ENCODE results near the gene MBTD1. TPM values are rescaled to one million over a fixed set of nuclear protein-coding genes. Genes with fewer than 3 reads are reported as not detected.

The MBTD1 gene
- total and polyA plus RNA-seq, 9 of the 15 experiments (the other 6 are each of a cell fraction or from before 2014, with no cell fraction given) = 2.1 to 26.3 (median 13.3) TPM

DNA sequence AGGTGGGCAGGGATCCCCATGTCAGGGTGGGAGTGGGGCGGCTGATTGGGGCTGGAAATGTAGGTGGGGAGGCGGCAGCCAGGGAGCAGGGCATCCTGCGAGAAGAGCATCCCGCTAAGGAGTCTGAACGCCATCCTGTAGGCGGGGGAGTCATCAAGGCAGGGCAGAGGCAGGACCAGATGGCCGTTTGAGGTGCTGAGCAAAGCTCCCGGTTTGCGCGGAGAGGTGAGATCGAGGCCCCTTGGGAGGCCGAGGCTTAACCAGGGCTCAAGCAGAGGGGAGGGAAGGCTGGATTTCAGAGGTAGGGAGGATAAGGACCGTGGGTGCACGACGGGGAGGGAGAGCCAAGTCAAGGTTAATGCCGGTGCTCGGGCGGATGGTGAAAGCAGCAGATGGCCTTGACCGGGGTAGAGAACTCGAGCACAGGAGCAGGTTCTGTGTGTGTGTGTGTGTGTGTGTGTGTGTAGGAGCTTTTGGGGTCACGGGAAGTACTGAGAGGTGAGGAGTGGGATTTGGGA, 94.1 kb downstream of the MBTD1 start (continued):
- TF ChIP-seq, protein P1, sequence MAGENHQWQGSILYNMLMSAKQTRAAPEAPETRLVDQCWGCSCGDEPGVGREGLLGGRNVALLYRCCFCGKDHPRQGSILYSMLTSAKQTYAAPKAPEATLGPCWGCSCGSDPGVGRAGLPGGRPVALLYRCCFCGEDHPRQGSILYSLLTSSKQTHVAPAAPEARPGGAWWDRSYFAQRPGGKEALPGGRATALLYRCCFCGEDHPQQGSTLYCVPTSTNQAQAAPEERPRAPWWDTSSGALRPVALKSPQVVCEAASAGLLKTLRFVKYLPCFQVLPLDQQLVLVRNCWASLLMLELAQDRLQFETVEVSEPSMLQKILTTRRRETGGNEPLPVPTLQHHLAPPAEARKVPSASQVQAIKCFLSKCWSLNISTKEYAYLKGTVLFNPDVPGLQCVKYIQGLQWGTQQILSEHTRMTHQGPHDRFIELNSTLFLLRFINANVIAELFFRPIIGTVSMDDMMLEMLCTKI (IDR thresholded peaks at IDR 0.05; ENCODE audit: partially characterized antibody) = no peak
- TF ChIP-seq HMG20A (CRISPR knock-in tag; conservative IDR thresholded peaks at IDR 0.05) = no peak
- TF ChIP-seq POLR3A (IDR thresholded peaks at IDR 0.05; ENCODE audit: borderline replicate concordance, extremely low read depth, insufficient read depth, insufficient read length) = no peak
- TF ChIP-seq PRMT5 (CRISPR knock-in tag; IDR thresholded peaks at IDR 0.05) = no peak
- TF ChIP-seq ZZZ3 (IDR thresholded peaks at IDR 0.05) = no peak
- no peak for TF ChIP-seq MCM5 (IDR thresholded peaks at IDR 0.05; ENCODE audit: low read depth)
- TF ChIP-seq XRCC4 (IDR thresholded peaks at IDR 0.05; ENCODE audit: extremely low read depth, insufficient read depth, insufficient read length) = no peak
- TF ChIP-seq, protein P2, sequence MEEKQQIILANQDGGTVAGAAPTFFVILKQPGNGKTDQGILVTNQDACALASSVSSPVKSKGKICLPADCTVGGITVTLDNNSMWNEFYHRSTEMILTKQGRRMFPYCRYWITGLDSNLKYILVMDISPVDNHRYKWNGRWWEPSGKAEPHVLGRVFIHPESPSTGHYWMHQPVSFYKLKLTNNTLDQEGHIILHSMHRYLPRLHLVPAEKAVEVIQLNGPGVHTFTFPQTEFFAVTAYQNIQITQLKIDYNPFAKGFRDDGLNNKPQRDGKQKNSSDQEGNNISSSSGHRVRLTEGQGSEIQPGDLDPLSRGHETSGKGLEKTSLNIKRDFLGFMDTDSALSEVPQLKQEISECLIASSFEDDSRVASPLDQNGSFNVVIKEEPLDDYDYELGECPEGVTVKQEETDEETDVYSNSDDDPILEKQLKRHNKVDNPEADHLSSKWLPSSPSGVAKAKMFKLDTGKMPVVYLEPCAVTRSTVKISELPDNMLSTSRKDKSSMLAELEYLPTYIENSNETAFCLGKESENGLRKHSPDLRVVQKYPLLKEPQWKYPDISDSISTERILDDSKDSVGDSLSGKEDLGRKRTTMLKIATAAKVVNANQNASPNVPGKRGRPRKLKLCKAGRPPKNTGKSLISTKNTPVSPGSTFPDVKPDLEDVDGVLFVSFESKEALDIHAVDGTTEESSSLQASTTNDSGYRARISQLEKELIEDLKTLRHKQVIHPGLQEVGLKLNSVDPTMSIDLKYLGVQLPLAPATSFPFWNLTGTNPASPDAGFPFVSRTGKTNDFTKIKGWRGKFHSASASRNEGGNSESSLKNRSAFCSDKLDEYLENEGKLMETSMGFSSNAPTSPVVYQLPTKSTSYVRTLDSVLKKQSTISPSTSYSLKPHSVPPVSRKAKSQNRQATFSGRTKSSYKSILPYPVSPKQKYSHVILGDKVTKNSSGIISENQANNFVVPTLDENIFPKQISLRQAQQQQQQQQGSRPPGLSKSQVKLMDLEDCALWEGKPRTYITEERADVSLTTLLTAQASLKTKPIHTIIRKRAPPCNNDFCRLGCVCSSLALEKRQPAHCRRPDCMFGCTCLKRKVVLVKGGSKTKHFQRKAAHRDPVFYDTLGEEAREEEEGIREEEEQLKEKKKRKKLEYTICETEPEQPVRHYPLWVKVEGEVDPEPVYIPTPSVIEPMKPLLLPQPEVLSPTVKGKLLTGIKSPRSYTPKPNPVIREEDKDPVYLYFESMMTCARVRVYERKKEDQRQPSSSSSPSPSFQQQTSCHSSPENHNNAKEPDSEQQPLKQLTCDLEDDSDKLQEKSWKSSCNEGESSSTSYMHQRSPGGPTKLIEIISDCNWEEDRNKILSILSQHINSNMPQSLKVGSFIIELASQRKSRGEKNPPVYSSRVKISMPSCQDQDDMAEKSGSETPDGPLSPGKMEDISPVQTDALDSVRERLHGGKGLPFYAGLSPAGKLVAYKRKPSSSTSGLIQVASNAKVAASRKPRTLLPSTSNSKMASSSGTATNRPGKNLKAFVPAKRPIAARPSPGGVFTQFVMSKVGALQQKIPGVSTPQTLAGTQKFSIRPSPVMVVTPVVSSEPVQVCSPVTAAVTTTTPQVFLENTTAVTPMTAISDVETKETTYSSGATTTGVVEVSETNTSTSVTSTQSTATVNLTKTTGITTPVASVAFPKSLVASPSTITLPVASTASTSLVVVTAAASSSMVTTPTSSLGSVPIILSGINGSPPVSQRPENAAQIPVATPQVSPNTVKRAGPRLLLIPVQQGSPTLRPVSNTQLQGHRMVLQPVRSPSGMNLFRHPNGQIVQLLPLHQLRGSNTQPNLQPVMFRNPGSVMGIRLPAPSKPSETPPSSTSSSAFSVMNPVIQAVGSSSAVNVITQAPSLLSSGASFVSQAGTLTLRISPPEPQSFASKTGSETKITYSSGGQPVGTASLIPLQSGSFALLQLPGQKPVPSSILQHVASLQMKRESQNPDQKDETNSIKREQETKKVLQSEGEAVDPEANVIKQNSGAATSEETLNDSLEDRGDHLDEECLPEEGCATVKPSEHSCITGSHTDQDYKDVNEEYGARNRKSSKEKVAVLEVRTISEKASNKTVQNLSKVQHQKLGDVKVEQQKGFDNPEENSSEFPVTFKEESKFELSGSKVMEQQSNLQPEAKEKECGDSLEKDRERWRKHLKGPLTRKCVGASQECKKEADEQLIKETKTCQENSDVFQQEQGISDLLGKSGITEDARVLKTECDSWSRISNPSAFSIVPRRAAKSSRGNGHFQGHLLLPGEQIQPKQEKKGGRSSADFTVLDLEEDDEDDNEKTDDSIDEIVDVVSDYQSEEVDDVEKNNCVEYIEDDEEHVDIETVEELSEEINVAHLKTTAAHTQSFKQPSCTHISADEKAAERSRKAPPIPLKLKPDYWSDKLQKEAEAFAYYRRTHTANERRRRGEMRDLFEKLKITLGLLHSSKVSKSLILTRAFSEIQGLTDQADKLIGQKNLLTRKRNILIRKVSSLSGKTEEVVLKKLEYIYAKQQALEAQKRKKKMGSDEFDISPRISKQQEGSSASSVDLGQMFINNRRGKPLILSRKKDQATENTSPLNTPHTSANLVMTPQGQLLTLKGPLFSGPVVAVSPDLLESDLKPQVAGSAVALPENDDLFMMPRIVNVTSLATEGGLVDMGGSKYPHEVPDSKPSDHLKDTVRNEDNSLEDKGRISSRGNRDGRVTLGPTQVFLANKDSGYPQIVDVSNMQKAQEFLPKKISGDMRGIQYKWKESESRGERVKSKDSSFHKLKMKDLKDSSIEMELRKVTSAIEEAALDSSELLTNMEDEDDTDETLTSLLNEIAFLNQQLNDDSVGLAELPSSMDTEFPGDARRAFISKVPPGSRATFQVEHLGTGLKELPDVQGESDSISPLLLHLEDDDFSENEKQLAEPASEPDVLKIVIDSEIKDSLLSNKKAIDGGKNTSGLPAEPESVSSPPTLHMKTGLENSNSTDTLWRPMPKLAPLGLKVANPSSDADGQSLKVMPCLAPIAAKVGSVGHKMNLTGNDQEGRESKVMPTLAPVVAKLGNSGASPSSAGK (IDR thresholded peaks at IDR 0.05) = peak; percentile 12; the same call in 1 of the 2 replicates
- TF ChIP-seq ZNF589 (CRISPR knock-in tag; IDR thresholded peaks at IDR 0.05; ENCODE audit: low read depth) = no peak
- TF ChIP-seq NCOA1 (IDR thresholded peaks at IDR 0.05; ENCODE audit: low read depth) = peak; percentile 61; the same call in 1 of the 2 replicates
- TF ChIP-seq RBFOX2 (IDR thresholded peaks at IDR 0.05; ENCODE audit: low read depth, low read length) = no peak
- TF ChIP-seq PYGO2 (tag; IDR thresholded peaks at IDR 0.05) = no peak
- TF ChIP-seq MCM7 (IDR thresholded peaks at IDR 0.05) = no peak
- TF ChIP-seq CHD2 (IDR thresholded peaks at IDR 0.05; ENCODE audit: low read depth, low read length) = no peak
- no peak for TF ChIP-seq RBM22 (IDR thresholded peaks at IDR 0.05; ENCODE audit: low read depth, low read length, poor library complexity, severe bottlenecking)
- no peak for TF ChIP-seq SMAD1 (IDR thresholded peaks at IDR 0.05; ENCODE audit: low read depth, low read length, partially characterized antibody)
